Panc1 (cell line): Measurements from ENCODE around the gene AEN. TPM values are rescaled to one million over a fixed set of nuclear protein-coding genes. Genes with fewer than 3 reads are reported as not detected.

Experiments
- ATAC-seq: fragments of 200-7000 bp; cut with Tn5 transposase; 2 replicates; pipeline ENCODE4 v1.9.1; 2020; ENCODE audit warnings: mild to moderate bottlenecking, moderate library complexity
- BruUV-seq: library from RNA; stranded (reverse); fragments of 400-500 nt; replicated peaks from 2 replicates; lab custom pipeline; 2021; lab: Mats Ljungman, UMichigan
- CTCF ChIA-PET: fragments of 300-600 bp; sonication (Branson Sonifier 250); formaldehyde crosslinking; loops from one replicate; lab custom pipeline; 2022; ENCODE audit warnings: antibody characterized with exemption; lab: Charles Lee
- POLR2A ChIA-PET: fragments of 300-600 bp; sonication (Branson Sonifier 250); formaldehyde crosslinking; loops from one replicate; lab custom pipeline; 2022; ENCODE audit warnings: antibody characterized with exemption; lab: Charles Lee
- DNase-seq: peaks from one replicate; pipeline ENCODE4 v3.0.0-alpha.2; 2010; ENCODE audit warnings: low read depth, low spot score
- H3K27ac ChIP-seq: 2 replicates; pipeline ENCODE4 v1.5.1; 2011; ENCODE audit warnings: mild to moderate bottlenecking, low read length, inconsistent platforms
- H3K27me3 ChIP-seq: fragments of 200-500 bp; sonication (Bioruptor generic); 2 replicates; pipeline ENCODE4 v1.6.0; 2014; ENCODE audit warnings: low read length, inconsistent platforms; ENCODE audit not compliant: control insufficient read depth, insufficient read depth
- H3K36me3 ChIP-seq: fragments of 200-500 bp; sonication (Bioruptor generic); 2 replicates; pipeline ENCODE4 v1.5.1; 2014; ENCODE audit warnings: inconsistent platforms, mild to moderate bottlenecking, low read length, moderate library complexity; ENCODE audit not compliant: control insufficient read depth, insufficient read depth
- H3K4me1 ChIP-seq: 2 replicates; pipeline ENCODE4 v1.5.1; 2011; ENCODE audit warnings: inconsistent platforms, mild to moderate bottlenecking, low read length, moderate library complexity; ENCODE audit not compliant: control insufficient read depth, insufficient read depth
- H3K4me3 ChIP-seq, 2 experiments: 2 replicates each; pipeline ENCODE4 v1.5.1; 2011 to 2012; ENCODE audit warnings: low read depth in 2 of 2, low read length in 2 of 2, mild to moderate bottlenecking in 2 of 2, inconsistent platforms in 1 of 2, moderate library complexity in 1 of 2
- H3K9me3 ChIP-seq: fragments of 200-500 bp; sonication (Bioruptor generic); 2 replicates; pipeline ENCODE4 v1.5.1; 2014; ENCODE audit warnings: low read depth, mild to moderate bottlenecking, inconsistent platforms, low read length, moderate library complexity; ENCODE audit not compliant: control insufficient read depth, insufficient read depth
- POLR2AphosphoS5 ChIP-seq: IDR thresholded peaks from 2 replicates; pipeline ENCODE4 v1.6.1; 2012; ENCODE audit warnings: mild to moderate bottlenecking, low read depth, low read length, moderate library complexity
- REST ChIP-seq, 2 experiments: IDR thresholded peaks; 2 replicates each; pipeline ENCODE4 v1.6.1; 2011 to 2012; ENCODE audit warnings: low read depth in 2 of 2, control low read depth in 1 of 2, low read length in 1 of 2, mild to moderate bottlenecking in 1 of 2, moderate library complexity in 1 of 2; ENCODE audit not compliant: insufficient read depth in 1 of 2
- SIN3A ChIP-seq: IDR thresholded peaks from 2 replicates; pipeline ENCODE4 v1.6.1; 2012; ENCODE audit warnings: low read depth, mild to moderate bottlenecking, low read length, moderate library complexity, borderline replicate concordance; ENCODE audit not compliant: insufficient read depth
- TCF7L2 ChIP-seq: IDR thresholded peaks from 2 replicates; pipeline ENCODE4 v1.6.1; 2011; ENCODE audit warnings: mild to moderate bottlenecking, low read depth, low read length, inconsistent platforms
- in situ Hi-C: cut with HindIII; loops from 2 replicates; pipeline ENCODE4 v1.10.0; 2016; ENCODE audit warnings: low sequenced_read_pairs, low pct_unique_long_range_greater_than_20kb
- intact Hi-C: fragments of 100-400 bp; cut with micrococcal nuclease; formaldehyde crosslinking; loops from one replicate; pipeline ENCODE4 v1.10.0; 2022; ENCODE audit not compliant: unreplicated experiment
- total RNA-seq: library from RNA; stranded (reverse); gene quantifications from one replicate; pipeline ENCODE4 v1.2.1, GENCODE V29; 2021; ENCODE audit not compliant: unreplicated experiment
- TF ChIP-seq, protein P1 (sequence below): fragments of 450-650 bp; IDR thresholded peaks from 2 replicates; pipeline ENCODE4 v1.5.1; 2017; ENCODE audit warnings: mild to moderate bottlenecking

AEN gene
- total RNA-seq, 1 experiment from 2014 or later: 38.7 TPM

- Histone ChIP-seq H3K27ac (no peak overlapping the region), H3K27me3 (peaks cover 4% of the 10 kb centered on the region; the same call in 1 of the 2 replicates), H3K9me3 (no peaks in the 10 kb centered on the region), H3K36me3 (no peaks in the 10 kb centered on the region), H3K4me1 (no peaks in the 10 kb centered on the region), H3K4me3 (no peak overlapping the region)
- CTCF ChIA-PET: no interaction called here
- TF ChIP-seq SIN3A (no peak), REST (IDR thresholded peaks at IDR 0.05; ENCODE audit: insufficient read depth in 1 of 2, low read depth in 2 of 2, low read length in 1 of 2) (no peak), POLR2AphosphoS5 (no peak), TCF7L2 (no peak)
- TF ChIP-seq, protein P1, sequence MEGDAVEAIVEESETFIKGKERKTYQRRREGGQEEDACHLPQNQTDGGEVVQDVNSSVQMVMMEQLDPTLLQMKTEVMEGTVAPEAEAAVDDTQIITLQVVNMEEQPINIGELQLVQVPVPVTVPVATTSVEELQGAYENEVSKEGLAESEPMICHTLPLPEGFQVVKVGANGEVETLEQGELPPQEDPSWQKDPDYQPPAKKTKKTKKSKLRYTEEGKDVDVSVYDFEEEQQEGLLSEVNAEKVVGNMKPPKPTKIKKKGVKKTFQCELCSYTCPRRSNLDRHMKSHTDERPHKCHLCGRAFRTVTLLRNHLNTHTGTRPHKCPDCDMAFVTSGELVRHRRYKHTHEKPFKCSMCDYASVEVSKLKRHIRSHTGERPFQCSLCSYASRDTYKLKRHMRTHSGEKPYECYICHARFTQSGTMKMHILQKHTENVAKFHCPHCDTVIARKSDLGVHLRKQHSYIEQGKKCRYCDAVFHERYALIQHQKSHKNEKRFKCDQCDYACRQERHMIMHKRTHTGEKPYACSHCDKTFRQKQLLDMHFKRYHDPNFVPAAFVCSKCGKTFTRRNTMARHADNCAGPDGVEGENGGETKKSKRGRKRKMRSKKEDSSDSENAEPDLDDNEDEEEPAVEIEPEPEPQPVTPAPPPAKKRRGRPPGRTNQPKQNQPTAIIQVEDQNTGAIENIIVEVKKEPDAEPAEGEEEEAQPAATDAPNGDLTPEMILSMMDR: no peak
- intact Hi-C loops: no loop called here
- BruUV-seq: no TSS peak
- POLR2A ChIA-PET: no interaction called here
- in situ Hi-C loops: no loop called here
- DNase-seq: no peak
- ATAC-seq: no peak
These were observed 42.0 kb downstream of the AEN start for GRCh38 chr15:88663141-88663621.

- BruUV-seq: no TSS peak
- Histone ChIP-seq H3K27me3 (peaks cover 4% of the 10 kb centered on the region; the same call in 1 of the 2 replicates), H3K36me3 (no peaks in the 10 kb centered on the region), H3K4me1 (no peaks in the 10 kb centered on the region), H3K27ac (no peak overlapping the region), H3K4me3 (no peak overlapping the region), H3K9me3 (no peaks in the 10 kb centered on the region)
- intact Hi-C loops (no loop called here), in situ Hi-C loops (no loop called here)
- ChIA-PET POLR2A (no interaction called here), CTCF (no interaction called here)
- DNase-seq (no peak), ATAC-seq (peak; percentile 42)
- TF ChIP-seq, protein P1: peak; percentile 27
- TF ChIP-seq TCF7L2: no peak
These were observed 43.1 kb downstream of the AEN start for GRCh38 chr15:88664151-88664778.
